Ovary (tissue), 9 donors: ENCODE results near the gene LAIR1. TPM values are rescaled to one million over a fixed set of nuclear protein-coding genes. Genes with fewer than 3 reads are reported as not detected.

Experiments used
- DNase-seq, 5 donors: peaks; one replicate each; pipeline ENCODE4 v3.0.0-alpha.2; 2019 to 2020
- H3K27ac ChIP-seq, 2 donors: fragments of 200-600 bp; one replicate each; pipeline versions ENCODE4 v1.5.1 to v1.8.0; 2019 to 2022
- H3K27me3 ChIP-seq: fragments of 200-600 bp; one replicate; pipeline ENCODE4 v1.8.0; 2022
- H3K36me3 ChIP-seq: fragments of 200-600 bp; sonication (generic); one replicate; pipeline ENCODE4 v1.5.1; 2019
- H3K4me1 ChIP-seq: one replicate; pipeline ENCODE4 v1.8.1; 2013; ENCODE audit warnings: mild to moderate bottlenecking, moderate library complexity; ENCODE audit not compliant: insufficient read depth
- H3K4me3 ChIP-seq: fragments of 200-600 bp; sonication (generic); one replicate; pipeline ENCODE4 v1.5.1; 2017
- H3K9me3 ChIP-seq, 2 donors: fragments of 200-600 bp in 1 of 2; sonication (generic) in 1 of 2; one replicate each; pipeline versions ENCODE4 v1.5.1 to v1.8.1; 2013 to 2019; ENCODE audit warnings: mild to moderate bottlenecking in 1 of 2, moderate library complexity in 1 of 2
- CTCF ChIP-seq, 3 donors: fragments of 450-650 bp in 2 of 3; fragments of 200-600 bp in 1 of 3; IDR thresholded peaks; one replicate each; pipeline versions ENCODE4 v1.5.1 to v1.8.0; 2016 to 2022; ENCODE audit warnings: antibody characterized with exemption in 3 of 3, mild to moderate bottlenecking in 1 of 3
- EP300 ChIP-seq: sonication (generic); formaldehyde crosslinking; IDR thresholded peaks from one replicate; pipeline ENCODE4 v1.6.1; 2017; ENCODE audit warnings: antibody characterized with exemption
- POLR2A ChIP-seq: fragments of 450-650 bp; IDR thresholded peaks from one replicate; pipeline ENCODE4 v1.6.1; 2017; ENCODE audit warnings: antibody characterized with exemption, mild to moderate bottlenecking, moderate library complexity
- WGBS, 3 donors: extraction: QIAGEN DNeasy Blood & Tissue Kit in 1 of 3; methylation state at CpG; one replicate each; pipeline versions ENCODE4 v1.1.5 to v1.1.7; 2013 to 2017; 5-methylcytosine and 5-hydroxymethylcytosine counted together
- intact Hi-C, 4 donors: fragments of 100-400 bp; cut with DNase I; formaldehyde crosslinking; loops; one replicate each; pipeline versions ENCODE4 v1.11.0 to v1.15.1; 2022 to 2023
- polyA plus RNA-seq, 2 donors: library from polyadenylated mRNA; stranded (reverse); fragments of 200-250 nt in 1 of 2; fragments of 350-450 nt in 1 of 2; fragmentation: Illumina TruSeq in 1 of 2; extraction: RNeasy Lipid Tissue Mini Kit (QIAGEN cat#74804) in 1 of 2; gene quantifications; one replicate each; pipeline ENCODE4 v1.2.3, GENCODE V29; 2013 to 2014
- total RNA-seq, 7 donors: library from RNA; depleted of rRNA in 2 of 7; stranded (reverse); fragments of >200 nt in 2 of 7; fragmentation: NEBNext Ultra II Directional in 3 of 7; extraction: Animal tissue kit (Norgen Biotek cat#: 25700) in 3 of 7; gene quantifications; one replicate each; pipeline versions ENCODE4 v1.1.0 to v1.2.4, GENCODE V29; 2016 to 2023
- donor health status: DM: no; HTN: no; CAD: no; lungs with moderate emphysema.
- donor health status: DM: no; HTN: no; CAD: no.
- donor health status: Bipolar disorder and iron deficiency.
- donor health status: DM: yes; HTN: yes; CAD: no.
- donor health status: DM: no; HTN: no; CAD: no.
- donor health status: DM: yes; HTN: yes; CAD: no.

Gene LAIR1
- total and polyA plus RNA-seq, 9 donors, result 4.7 to 22.2 (median 6.9) TPM

DNA sequence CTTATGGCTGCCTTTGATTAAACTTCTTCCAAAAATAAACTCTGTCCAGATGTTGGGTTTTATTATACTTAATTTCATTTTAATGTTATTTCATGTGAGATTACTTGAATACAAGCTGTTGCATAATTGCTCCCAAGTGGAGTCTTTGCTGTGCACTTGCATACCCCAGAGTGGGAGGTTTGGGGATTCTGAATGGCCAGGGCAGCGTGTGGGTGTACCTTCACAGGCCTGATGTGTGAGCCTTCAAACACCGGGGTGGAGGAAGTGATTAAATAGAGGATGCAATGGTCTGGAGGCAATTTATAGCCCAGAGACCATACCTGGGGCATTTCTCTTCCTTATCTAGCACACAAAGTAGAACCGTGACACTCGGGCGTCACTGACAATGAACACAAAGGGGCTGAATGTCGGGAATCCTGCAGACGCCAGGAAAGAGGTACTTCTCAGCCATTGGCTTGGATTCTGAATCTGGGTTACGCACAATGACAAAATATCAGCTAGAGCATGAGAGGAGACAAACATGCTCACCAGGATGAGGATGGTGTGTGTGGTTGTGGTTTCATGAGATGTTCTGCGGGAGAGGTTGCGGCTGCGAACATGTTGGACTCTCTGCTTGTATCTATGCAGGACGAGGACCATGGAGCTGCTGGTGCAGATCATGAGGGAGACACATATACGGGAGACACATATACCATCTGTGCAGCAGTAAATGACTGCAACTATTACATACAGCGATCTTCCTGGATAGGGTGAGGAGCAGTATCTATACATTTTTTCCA, 44.6 kb downstream of the LAIR1 start:
- TF ChIP-seq POLR2A (no peak), EP300 (no peak), CTCF (IDR thresholded peaks at IDR 0.05) (no peak)
- intact Hi-C loops, result no loop called here
- Histone ChIP-seq H3K36me3 (no peaks in the 10 kb centered on the region), H3K4me1 (no peaks in the 10 kb centered on the region), H3K27ac (no peak overlapping the region), H3K4me3 (no peak overlapping the region), H3K9me3 (no peaks in the 10 kb centered on the region), H3K27me3 (peaks cover 2% of the 10 kb centered on the region)
- DNase-seq, result no peak
- 73 to 80% (median 74%) methylated on average over 14 of the region's 14 CpGs for WGBS, 3 donors

GRCh38 chr19:54319049-54319448, 45.7 kb downstream of the LAIR1 start:
- Histone ChIP-seq H3K9me3 (no peaks in the 10 kb centered on the region), H3K4me3 (no peak overlapping the region), H3K4me1 (no peaks in the 10 kb centered on the region), H3K36me3 (no peaks in the 10 kb centered on the region), H3K27ac (no peak overlapping the region), H3K27me3 (peaks cover 2% of the 10 kb centered on the region)
- no peak for DNase-seq
- WGBS, 3 donors, result 73 to 77% (median 77%) methylated on average over 7 of the region's 7 CpGs
- intact Hi-C loops, result no loop called here
- no peak for TF ChIP-seq POLR2A
- no peak for TF ChIP-seq CTCF (IDR thresholded peaks at IDR 0.05)
- TF ChIP-seq EP300, result no peak

DNA sequence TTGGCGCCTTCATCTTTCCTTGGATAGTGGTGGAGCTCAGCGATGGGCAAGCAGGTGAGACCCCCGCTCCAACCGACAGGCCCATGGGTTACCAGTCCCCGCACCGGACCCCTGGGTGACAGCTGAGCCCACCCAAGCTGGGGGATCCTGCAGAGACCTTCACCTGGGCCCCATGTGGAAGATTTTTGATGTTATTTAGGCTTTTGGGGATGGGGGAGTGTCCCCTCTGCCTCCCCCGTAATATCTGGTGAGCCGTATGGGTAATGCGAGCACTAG, 46.8 kb downstream of the LAIR1 start:
- H3K4me3 ChIP-seq, result no peak overlapping the region
- H3K36me3 ChIP-seq, result no peaks in the 10 kb centered on the region
- no peaks in the 10 kb centered on the region for H3K9me3 ChIP-seq
- H3K4me1 ChIP-seq, result no peaks in the 10 kb centered on the region
- TF ChIP-seq CTCF (IDR thresholded peaks at IDR 0.05) (no peak), POLR2A (no peak), EP300 (no peak)
- intact Hi-C loops, result no loop called here
- no peak for DNase-seq
- no peak overlapping the region for H3K27ac ChIP-seq
- 87 to 95% (median 94%) methylated on average over 9 of the region's 9 CpGs for WGBS, 3 donors
- no peaks in the 10 kb centered on the region for H3K27me3 ChIP-seq

DNA sequence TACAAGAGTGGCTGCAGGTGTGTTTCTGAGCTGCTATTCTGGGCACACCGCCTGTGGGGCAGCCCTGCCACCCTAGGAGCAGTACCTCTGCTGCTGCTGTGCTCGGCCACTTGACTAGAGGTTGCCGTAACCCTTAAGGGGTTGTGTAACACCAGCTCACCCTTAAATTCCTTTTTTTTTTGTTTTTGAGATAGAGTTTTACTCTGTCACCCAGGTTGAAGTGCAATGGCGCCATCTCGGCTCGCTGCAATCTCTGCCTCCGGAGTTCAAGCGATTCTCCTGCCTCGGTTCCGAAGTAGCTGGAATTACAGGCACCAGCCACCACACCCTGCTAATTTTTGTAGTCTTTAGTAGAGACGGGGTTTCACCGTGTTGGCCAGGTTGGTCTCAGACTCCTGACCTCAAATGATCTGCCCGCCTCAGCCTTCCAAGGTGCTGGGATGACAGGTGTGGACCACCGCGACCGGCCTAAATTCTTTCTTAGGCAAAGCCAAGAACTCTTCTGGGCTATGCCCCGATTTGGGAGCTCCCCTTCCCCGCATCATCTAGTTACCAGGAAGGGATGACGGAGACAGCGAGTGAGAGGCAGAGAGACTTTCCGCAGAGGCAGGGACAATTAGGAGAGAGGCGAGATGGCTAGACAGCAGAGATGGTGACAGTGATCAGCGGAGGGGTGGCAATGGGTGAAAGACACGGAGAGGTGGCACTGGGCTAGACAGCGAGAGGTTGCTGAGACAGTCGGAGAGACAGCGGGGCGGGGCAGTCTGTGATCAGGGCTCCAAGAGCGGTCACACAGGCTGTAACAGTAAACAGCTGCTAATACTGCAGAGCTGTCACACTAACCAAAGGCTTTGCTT, 47.4 kb downstream of the LAIR1 start:
- Histone ChIP-seq H3K4me3 (no peak overlapping the region), H3K9me3 (no peaks in the 10 kb centered on the region), H3K27me3 (no peaks in the 10 kb centered on the region), H3K4me1 (no peaks in the 10 kb centered on the region), H3K27ac (no peak overlapping the region), H3K36me3 (no peaks in the 10 kb centered on the region)
- WGBS, 3 donors, result 64 to 79% (median 76%) methylated on average over 29 of the region's 29 CpGs
- TF ChIP-seq EP300, result no peak
- no peak for TF ChIP-seq POLR2A
- TF ChIP-seq CTCF (IDR thresholded peaks at IDR 0.05), result no peak
- intact Hi-C loops, result no loop called here
- DNase-seq, result no peak
